ENCODE measurements around the gene GRPEL1. TPM values are rescaled to one million over a fixed set of nuclear protein-coding genes. Genes with fewer than 3 reads are reported as not detected.
"Not testable (repeated sequence)": the region's sequence is repeated elsewhere in the genome, so short reads cannot be mapped to it uniquely, and the experiment has no call there.

Gene GRPEL1
- total and polyA plus RNA-seq, 11 donors, result 38.6 to 70.8 (median 55.4) TPM

- intact Hi-C loops (cut with DNase I), result loop anchor here in 1 of 10 donors (5.0 kb wide), 1 partner anchor 97 kb away; no protein-coding TSS in a partner anchor
- DNase-seq (no peak), ATAC-seq (peak in 3 of 4 donors; percentile 30 to 47 (median 41))
- no peak for TF ChIP-seq POLR2A (IDR thresholded peaks at IDR 0.05)
- no peak for TF ChIP-seq CTCF (IDR thresholded peaks at IDR 0.05)
- peak overlapping the region in 6 of 12 donors; percentile 5 to 58 (median 40) for H3K27ac ChIP-seq
- peak overlapping the region in 8 of 12 donors; percentile 10 to 42 (median 34) for H3K4me3 ChIP-seq
- peaks cover 0 to 17% (median 0%) of the 10 kb centered on the region in 12 donors for H3K9me3 ChIP-seq
- no peaks in the 10 kb centered on the region for H3K36me3 ChIP-seq
- peaks cover 0 to 6% (median 0%) of the 10 kb centered on the region in 12 donors for H3K4me1 ChIP-seq
- peaks cover 0 to 34% (median 0%) of the 10 kb centered on the region in 9 donors for H3K27me3 ChIP-seq
- WGBS, 4 donors, result 56 to 67% (median 63%) methylated on average over 9 of the region's 9 CpGs
Measured at GRCh38 chr4:7083597-7084563, 16.0 kb upstream of the GRPEL1 start.

GRCh38 chr4:7079909-7080308 lies 12.0 kb upstream of the GRPEL1 start:
- not testable (repeated sequence) for H3K4me3 ChIP-seq
- 84 to 89% (median 86%) methylated on average over 2 of the region's 2 CpGs for WGBS, 4 donors
- intact Hi-C loops (cut with DNase I), result loop anchor here in 2 of 10 donors (5.0 to 10.0 kb wide), 3 partner anchors 93 to 175 kb away; partner anchors contain the start of gene TBC1D14 (in 1 of the 2)

GRCh38 chr4:7079483-7079882 lies 11.6 kb upstream of the GRPEL1 start:
- not testable (repeated sequence) for ATAC-seq, DNase-seq, H3K36me3 ChIP-seq, H3K4me3 ChIP-seq, H3K27ac ChIP-seq
- Histone ChIP-seq H3K4me1 (peaks cover 0 to 10% (median 0%) of the 10 kb centered on the region in 12 donors), H3K9me3 (peaks cover 0 to 12% (median 0%) of the 10 kb centered on the region in 12 donors), H3K27me3 (peaks cover 0 to 17% (median 0%) of the 10 kb centered on the region in 9 donors)
- intact Hi-C loops (cut with DNase I), result loop anchor here in 1 of 10 donors (10.0 kb wide), 2 partner anchors 105 to 175 kb away; partner anchors contain the start of gene TBC1D14

More at GRCh38 chr4:7079909-7080308, 12.0 kb upstream of the GRPEL1 start:
- not testable (repeated sequence) for H3K36me3 ChIP-seq, ATAC-seq, H3K27ac ChIP-seq, DNase-seq
- H3K27me3 ChIP-seq, result peaks cover 0 to 21% (median 0%) of the 10 kb centered on the region in 9 donors
- H3K9me3 ChIP-seq, result peaks cover 0 to 12% (median 0%) of the 10 kb centered on the region in 12 donors
- peaks cover 0 to 10% (median 0%) of the 10 kb centered on the region in 12 donors for H3K4me1 ChIP-seq

- Histone ChIP-seq H3K9me3 (peaks cover 0 to 12% (median 0%) of the 10 kb centered on the region in 12 donors), H3K27me3 (peaks cover 0 to 7% (median 0%) of the 10 kb centered on the region in 9 donors), H3K36me3 (no peaks in the 10 kb centered on the region), H3K27ac (no peak overlapping the region), H3K4me3 (no peak overlapping the region), H3K4me1 (peaks cover 0 to 10% (median 0%) of the 10 kb centered on the region in 12 donors)
- TF ChIP-seq POLR2A (IDR thresholded peaks at IDR 0.05) (no peak), CTCF (IDR thresholded peaks at IDR 0.05) (no peak)
- no peak for ATAC-seq
- DNase-seq, result no peak
- 84 to 88% (median 87%) methylated on average over 5 of the region's 5 CpGs for WGBS, 4 donors
- intact Hi-C loops (cut with DNase I), result loop anchor here in 1 of 10 donors (10.0 kb wide), 2 partner anchors 103 to 173 kb away; partner anchors contain the start of gene TBC1D14
Measured at GRCh38 chr4:7078025-7078424, 10.2 kb upstream of the GRPEL1 start.

GRCh38 chr4:7077371-7077770 lies 9.5 kb upstream of the GRPEL1 start:
- TF ChIP-seq POLR2A (IDR thresholded peaks at IDR 0.05) (no peak), CTCF (IDR thresholded peaks at IDR 0.05) (no peak)
- Histone ChIP-seq H3K36me3 (no peaks in the 10 kb centered on the region), H3K27ac (no peak overlapping the region), H3K27me3 (peaks cover 0 to under 1% (median 0%) of the 10 kb centered on the region in 9 donors), H3K4me3 (no peak overlapping the region), H3K9me3 (peaks cover 0 to 12% (median 0%) of the 10 kb centered on the region in 12 donors), H3K4me1 (peaks cover 0 to 10% (median 0%) of the 10 kb centered on the region in 12 donors)
- no peak for ATAC-seq
- intact Hi-C loops (cut with DNase I), result loop anchor here in 1 of 10 donors (10.0 kb wide), 2 partner anchors 103 to 173 kb away; partner anchors contain the start of gene TBC1D14
- 89 to 94% (median 92%) methylated on average over 12 of the region's 12 CpGs for WGBS, 4 donors
- no peak for DNase-seq
